ENCODE results near the gene S100A10. TPM values are rescaled to one million over a fixed set of nuclear protein-coding genes. Genes with fewer than 3 reads are reported as not detected.

S100A10 gene
- total RNA-seq (100 to 1,000 TPM in 7 of 9 donors, 10 to 100 TPM in 2; 55.5 to 403 (median 156) TPM), polyA plus RNA-seq (100 to 1,000 TPM; 258 to 387 TPM)
- long read RNA-seq, donor 1, transcript S100A10-202 (3 exons, 1,202 nt), result major isoform, 83 of 108 reads
- long read RNA-seq, donor 1, partial matches to known transcripts, result 1 of 108 reads
- long read RNA-seq, donor 1, other reads (novel, unspliced or antisense), result 24 of 108 reads
- long read RNA-seq, donor 2, transcript S100A10-202 (3 exons, 1,202 nt), result major isoform, 46 of 50 reads
- long read RNA-seq, donor 2, partial matches to known transcripts, result 1 of 50 reads
- long read RNA-seq, donor 2, other reads (novel, unspliced or antisense), result 3 of 50 reads
- long read RNA-seq, donor 3, transcript S100A10-202 (3 exons, 1,202 nt), result major isoform, 112 of 155 reads
- long read RNA-seq, donor 3, partial matches to known transcripts, result 1 of 155 reads
- long read RNA-seq, donor 3, other reads (novel, unspliced or antisense), result 42 of 155 reads

GRCh38 chr1:151993734-151994496, at the start of gene S100A10:
S100A10 (minus strand) TSS chr1:151993859; CDS start chr1:151986230, 7,629 bp downstream.
- TF ChIP-seq POLR2A (IDR thresholded peaks at IDR 0.05) (peak in 1 of 2 donors; percentile 77), CTCF (IDR thresholded peaks at IDR 0.05) (no peak)
- Histone ChIP-seq H3K27me3 (no peaks in the 10 kb centered on the region), H3K27ac (peak within 1 kb of the TSS; percentile 87 to 97 (median 92)), H3K36me3 (no peaks in the 10 kb centered on the region), H3K4me1 (peaks cover 8 to 56% (median 42%) of the 10 kb centered on the region in 12 donors), H3K4me3 (peak within 1 kb of the TSS; percentile 70 to 97 (median 86)), H3K9me3 (no peaks in the 10 kb centered on the region)
- ATAC-seq, result peak; percentile 71 to 89 (median 85)
- intact Hi-C loops (cut with DNase I), result loop anchor here in 4 of 10 donors (2.0 to 5.0 kb wide), 2 partner anchors 25 to 47 kb away; no protein-coding TSS in a partner anchor
- 2 to 5% (median 3%) methylated on average over 12 to 69 of the region's 69 CpGs for WGBS, 4 donors
- DNase-seq, result peak; percentile 85 to 92 (median 88)

- no peak for ATAC-seq
- H3K27ac ChIP-seq, result no peak overlapping the region
- intact Hi-C loops (cut with DNase I), result no loop called here
- 38 to 62% (median 51%) methylated on average over 1 of the region's 1 CpG for WGBS, 4 donors
- no peak for DNase-seq
- no peaks in the 10 kb centered on the region for H3K27me3 ChIP-seq
- TF ChIP-seq POLR2A (IDR thresholded peaks at IDR 0.05) (no peak), CTCF (IDR thresholded peaks at IDR 0.05) (no peak)
- H3K9me3 ChIP-seq, result no peaks in the 10 kb centered on the region
- H3K4me1 ChIP-seq, result peaks cover 0 to 42% (median 4%) of the 10 kb centered on the region in 12 donors
- no peak overlapping the region for H3K4me3 ChIP-seq
- H3K36me3 ChIP-seq, result no peaks in the 10 kb centered on the region
Measured at GRCh38 chr1:152042030-152042429, 48.4 kb upstream of the S100A10 start.

GRCh38 chr1:152039886-152040285, 46.2 kb upstream of the S100A10 start:
- WGBS, 4 donors, result 66 to 76% (median 70%) methylated on average over 1 of the region's 1 CpG
- no peak for DNase-seq

More at GRCh38 chr1:152039886-152040285, 46.2 kb upstream of the S100A10 start:
- Histone ChIP-seq H3K9me3 (no peaks in the 10 kb centered on the region), H3K36me3 (no peaks in the 10 kb centered on the region), H3K4me3 (no peak overlapping the region), H3K4me1 (peaks cover 0 to 42% (median 7%) of the 10 kb centered on the region in 12 donors), H3K27me3 (no peaks in the 10 kb centered on the region), H3K27ac (no peak overlapping the region)
- TF ChIP-seq CTCF (IDR thresholded peaks at IDR 0.05) (no peak), POLR2A (IDR thresholded peaks at IDR 0.05) (no peak)
- ATAC-seq, result no peak
- intact Hi-C loops (cut with DNase I), result no loop called here

All from heart left ventricle (tissue), 16 donors.